ENCODE data around the gene NHLRC1. TPM values are rescaled to one million over a fixed set of nuclear protein-coding genes. Genes with fewer than 3 reads are reported as not detected.

The NHLRC1 gene
- polyA plus RNA-seq, 1 experiment, result 1.4 TPM

GRCh38 chr6:18139935-18140621 is 17.6 kb upstream of the NHLRC1 start:
- no peak for TF ChIP-seq CTCF (IDR thresholded peaks at IDR 0.05; ENCODE audit: low read depth, low read length)
- Histone ChIP-seq H3K4me3 (ENCODE audit: low read depth, low read length) (no peak overlapping the region), H3K27me3 (ENCODE audit: control insufficient read depth, insufficient read depth, low read length) (no peaks in the 10 kb centered on the region), H3K27ac (ENCODE audit: low read depth, low read length) (no peak overlapping the region), H3K9me3 (ENCODE audit: control insufficient read depth, insufficient read depth, low read length) (no peaks in the 10 kb centered on the region)
- POLR2A ChIA-PET, result no interaction called here
- no peak for DNase-seq (ENCODE audit: low read depth, low spot score)
- CTCF ChIA-PET, result interaction anchor here (1.3 kb wide), 1 partner anchor 18 kb away, joined by 4 read pairs; no protein-coding TSS in a partner anchor

GRCh38 chr6:18138906-18139305 is 16.4 kb upstream of the NHLRC1 start:
- CTCF ChIA-PET, result interaction anchor here (0.8 to 3.1 kb wide), 4 partner anchors 14 to 365 kb away, joined by 3 to 20 read pairs (median 5); partner anchors contain the start of gene NHLRC1
- POLR2A ChIA-PET, result no interaction called here

GRCh38 chr6:18136260-18136659 is 13.8 kb upstream of the NHLRC1 start:
- POLR2A ChIA-PET, result no interaction called here
- H3K27me3 ChIP-seq (ENCODE audit: control insufficient read depth, insufficient read depth, low read length), result no peaks in the 10 kb centered on the region
- H3K27ac ChIP-seq (ENCODE audit: low read depth, low read length), result no peak overlapping the region
- no peak overlapping the region for H3K4me3 ChIP-seq (ENCODE audit: low read depth, low read length)
- H3K9me3 ChIP-seq (ENCODE audit: control insufficient read depth, insufficient read depth, low read length), result no peaks in the 10 kb centered on the region
- CTCF ChIA-PET, result interaction anchor here (0.6 to 3.1 kb wide), 2 partner anchors 14 to 188 kb away, joined by 7 to 20 read pairs; partner anchors contain the start of gene NHLRC1
- no peak for DNase-seq (ENCODE audit: low read depth, low spot score)
- TF ChIP-seq CTCF (IDR thresholded peaks at IDR 0.05; ENCODE audit: low read depth, low read length), result no peak

More at GRCh38 chr6:18138906-18139305, 16.4 kb upstream of the NHLRC1 start:
- H3K27me3 ChIP-seq (ENCODE audit: control insufficient read depth, insufficient read depth, low read length), result no peaks in the 10 kb centered on the region
- H3K4me3 ChIP-seq (ENCODE audit: low read depth, low read length), result no peak overlapping the region
- H3K9me3 ChIP-seq (ENCODE audit: control insufficient read depth, insufficient read depth, low read length), result no peaks in the 10 kb centered on the region
- H3K27ac ChIP-seq (ENCODE audit: low read depth, low read length), result no peak overlapping the region
- TF ChIP-seq CTCF (IDR thresholded peaks at IDR 0.05; ENCODE audit: low read depth, low read length), result no peak
- no peak for DNase-seq (ENCODE audit: low read depth, low spot score)

- no peaks in the 10 kb centered on the region for H3K27me3 ChIP-seq (ENCODE audit: control insufficient read depth, insufficient read depth, low read length)
- POLR2A ChIA-PET, result no interaction called here
- CTCF ChIA-PET, result interaction anchor here (1.2 kb wide), 1 partner anchor 12 kb away, joined by 3 read pairs; no protein-coding TSS in a partner anchor
- no peak for TF ChIP-seq CTCF (IDR thresholded peaks at IDR 0.05; ENCODE audit: low read depth, low read length)
- no peak for DNase-seq (ENCODE audit: low read depth, low spot score)
- H3K27ac ChIP-seq (ENCODE audit: low read depth, low read length), result no peak overlapping the region
- no peaks in the 10 kb centered on the region for H3K9me3 ChIP-seq (ENCODE audit: control insufficient read depth, insufficient read depth, low read length)
- H3K4me3 ChIP-seq (ENCODE audit: low read depth, low read length), result no peak overlapping the region
Observed at GRCh38 chr6:18135171-18135570, 12.7 kb upstream of the NHLRC1 start.

GRCh38 chr6:18132346-18132745 is 9.9 kb upstream of the NHLRC1 start:
- ChIA-PET POLR2A (no interaction called here), CTCF (no interaction called here)
- H3K9me3 ChIP-seq (ENCODE audit: control insufficient read depth, insufficient read depth, low read length), result no peaks in the 10 kb centered on the region
- no peak overlapping the region for H3K27ac ChIP-seq (ENCODE audit: low read depth, low read length)
- no peaks in the 10 kb centered on the region for H3K27me3 ChIP-seq (ENCODE audit: control insufficient read depth, insufficient read depth, low read length)
- no peak for TF ChIP-seq CTCF (IDR thresholded peaks at IDR 0.05; ENCODE audit: low read depth, low read length)
- H3K4me3 ChIP-seq (ENCODE audit: low read depth, low read length), result no peak overlapping the region
- DNase-seq (ENCODE audit: low read depth, low spot score), result no peak
